Limb (tissue), 2 donors: Measurements from ENCODE around the gene SYNGR3.
"Not testable (repeated sequence)": the region's sequence is repeated elsewhere in the genome, so short reads cannot be mapped to it uniquely, and the experiment has no call there.

ENCODE experiments used
- DNase-seq, 2 donors: peaks; one replicate each; pipeline ENCODE4 v3.0.0-alpha.2; 2016; ENCODE audit errors: extremely low spot score in 2 of 2

SYNGR3 gene

DNA sequence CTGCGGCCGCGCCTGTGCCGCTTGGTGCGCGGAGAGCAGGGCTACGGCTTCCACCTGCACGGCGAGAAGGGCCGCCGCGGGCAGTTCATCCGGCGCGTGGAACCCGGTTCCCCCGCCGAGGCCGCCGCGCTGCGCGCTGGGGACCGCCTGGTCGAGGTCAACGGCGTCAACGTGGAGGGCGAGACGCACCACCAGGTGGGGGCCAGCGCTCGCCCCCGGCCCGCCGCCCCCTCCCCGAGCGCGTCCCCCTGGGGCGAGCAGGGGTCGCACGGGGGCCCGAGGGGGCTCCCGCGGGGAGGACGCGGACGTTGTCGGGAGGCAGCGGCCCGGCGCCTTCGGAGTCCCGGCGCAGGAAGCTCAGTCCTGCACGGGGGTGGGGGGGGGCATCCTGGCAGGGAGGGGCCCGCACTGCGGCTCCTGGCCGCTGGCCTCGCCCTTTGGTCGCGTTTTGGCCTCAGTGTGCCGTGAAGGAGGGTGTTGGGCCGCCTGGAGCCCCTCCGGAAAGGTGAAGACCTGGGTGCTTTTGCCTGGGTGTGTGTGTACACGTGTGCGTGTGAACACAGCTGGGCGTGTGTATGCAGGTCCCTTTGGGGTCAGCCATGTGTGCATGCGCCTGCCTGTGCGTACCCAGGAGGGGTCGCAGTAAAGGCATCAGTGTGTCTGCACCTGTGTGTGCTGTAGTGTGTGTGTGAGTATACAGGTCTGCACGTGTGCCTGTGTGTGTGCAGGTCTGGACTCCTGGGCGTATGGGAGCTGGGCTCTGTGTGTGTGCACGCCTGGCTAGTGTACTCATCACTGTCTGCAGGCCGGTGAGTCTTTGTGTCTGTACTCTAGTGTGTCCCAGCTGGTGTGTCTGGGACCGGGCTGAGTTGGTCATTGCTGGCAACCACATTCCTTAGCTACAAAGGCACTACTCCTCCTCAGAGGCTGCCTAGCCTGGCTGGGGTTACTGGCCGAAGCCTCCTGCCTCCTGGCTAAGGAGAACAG, 37.5 kb downstream of the SYNGR3 start:
- peak in 1 of 2 donors; percentile 48 for DNase-seq

DNA sequence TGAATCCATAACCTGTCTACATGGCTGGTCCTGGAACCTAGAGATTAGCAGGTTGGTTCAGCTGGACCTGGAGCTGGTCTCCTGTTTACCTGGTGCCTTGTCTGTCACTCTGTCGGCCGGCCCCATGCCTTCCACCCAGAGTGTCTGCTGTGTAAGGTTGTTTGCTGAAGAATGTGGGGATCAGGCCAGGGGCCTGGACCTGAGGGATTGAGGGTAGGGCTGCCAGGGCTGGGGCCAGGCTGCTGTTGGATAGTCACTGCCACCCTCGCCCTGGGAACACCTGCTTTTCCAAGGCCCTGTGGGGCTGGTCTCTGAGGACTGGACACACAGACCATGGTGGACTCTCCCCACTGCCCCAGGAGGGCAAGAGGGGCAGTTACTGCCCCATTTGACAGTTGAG, 38.4 kb downstream of the SYNGR3 start:
- DNase-seq: no peak

DNA sequence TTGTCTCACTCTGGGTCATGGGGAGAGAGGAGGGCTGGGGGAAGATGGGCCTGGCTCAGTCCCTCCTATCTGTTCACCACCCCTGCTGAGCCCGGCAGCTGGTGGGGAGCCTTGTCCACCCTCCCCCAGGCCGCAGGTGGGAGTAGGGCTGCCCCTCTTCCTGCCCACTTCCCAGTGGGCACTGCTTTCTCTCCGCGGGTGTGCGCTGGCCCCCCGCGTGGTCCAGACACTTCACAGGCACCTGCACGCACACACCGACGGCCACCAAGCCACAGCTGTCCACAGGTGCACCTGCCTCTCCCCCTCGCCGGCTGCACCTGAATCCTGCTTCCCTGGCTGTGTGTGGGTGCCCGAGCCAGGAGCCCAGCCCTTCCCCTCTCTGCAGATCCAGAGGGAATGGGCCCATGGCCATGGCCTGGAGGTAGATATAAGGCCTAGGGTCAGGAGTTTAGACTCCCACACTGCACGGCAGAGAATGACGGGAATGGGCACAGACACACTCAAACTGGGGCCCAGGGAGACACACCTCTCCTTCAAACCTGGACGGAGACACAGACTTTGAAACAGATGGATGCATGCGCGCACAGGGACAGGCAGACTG, 39.0 kb downstream of the SYNGR3 start:
- DNase-seq: no peak

DNA sequence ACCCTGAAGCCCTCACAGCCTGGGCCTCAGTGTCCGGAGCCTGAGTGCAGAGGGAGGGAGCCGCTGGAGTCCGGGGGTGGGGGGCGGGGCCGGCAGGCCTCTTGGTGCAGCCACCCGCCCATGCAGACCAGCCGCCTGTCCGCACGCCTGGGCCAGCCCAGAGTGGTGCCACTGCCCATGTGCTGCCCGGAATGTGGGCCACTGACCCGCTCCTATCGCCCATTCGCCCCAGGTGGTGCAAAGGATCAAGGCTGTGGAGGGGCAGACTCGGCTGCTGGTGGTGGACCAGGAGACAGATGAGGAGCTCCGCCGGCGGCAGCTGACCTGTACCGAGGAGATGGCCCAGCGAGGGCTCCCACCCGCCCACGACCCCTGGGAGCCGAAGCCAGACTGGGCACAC, 39.6 kb downstream of the SYNGR3 start:
- peak in 1 of 2 donors; percentile 26 for DNase-seq

DNA sequence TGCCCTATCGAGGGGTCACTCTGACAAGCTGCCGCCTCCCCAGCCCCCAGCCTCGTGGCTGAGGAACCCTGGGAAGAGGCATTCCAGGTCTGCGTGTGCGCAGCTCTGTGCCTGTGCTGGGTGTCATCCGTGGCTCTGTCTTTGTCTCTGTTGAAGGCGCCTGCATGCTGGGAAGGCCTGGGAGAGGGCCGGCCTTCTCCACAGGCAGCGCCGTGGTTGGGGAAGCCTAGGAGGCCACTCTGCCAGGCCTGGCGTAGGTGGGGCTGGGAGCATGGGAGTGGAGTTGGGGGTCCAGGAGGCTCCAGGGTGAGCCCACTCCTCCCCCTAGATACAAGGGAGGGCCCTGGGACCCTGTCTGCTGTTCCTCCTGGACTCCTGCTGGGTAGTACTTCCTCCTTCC, 40.3 kb downstream of the SYNGR3 start:
- DNase-seq: no peak

DNA sequence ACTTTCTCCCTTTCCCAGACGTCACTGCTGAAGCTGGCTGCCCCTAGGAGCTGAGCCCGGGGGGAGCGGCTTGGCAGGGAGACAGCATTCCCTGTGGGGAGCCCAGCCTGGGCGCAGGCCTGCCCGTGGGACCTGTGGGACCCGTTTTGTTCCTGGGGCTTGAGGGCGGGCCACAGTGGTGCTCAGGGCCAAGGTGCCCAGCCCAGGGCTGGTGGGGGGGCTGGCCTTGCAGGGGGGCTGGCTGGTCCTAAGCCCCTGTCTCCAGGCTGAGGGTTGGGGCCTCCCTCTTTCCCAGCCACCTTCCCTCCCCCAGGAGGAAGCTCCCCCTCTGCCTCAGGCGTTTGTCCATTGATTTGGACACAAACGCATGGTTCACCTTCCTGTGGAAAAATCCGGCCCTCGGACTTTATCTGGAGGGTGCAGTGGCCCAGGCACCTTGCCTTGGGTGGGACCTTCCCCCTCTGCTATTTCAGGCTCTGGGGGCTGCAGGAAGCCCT, 41.4 kb downstream of the SYNGR3 start:
- no peak for DNase-seq

DNA sequence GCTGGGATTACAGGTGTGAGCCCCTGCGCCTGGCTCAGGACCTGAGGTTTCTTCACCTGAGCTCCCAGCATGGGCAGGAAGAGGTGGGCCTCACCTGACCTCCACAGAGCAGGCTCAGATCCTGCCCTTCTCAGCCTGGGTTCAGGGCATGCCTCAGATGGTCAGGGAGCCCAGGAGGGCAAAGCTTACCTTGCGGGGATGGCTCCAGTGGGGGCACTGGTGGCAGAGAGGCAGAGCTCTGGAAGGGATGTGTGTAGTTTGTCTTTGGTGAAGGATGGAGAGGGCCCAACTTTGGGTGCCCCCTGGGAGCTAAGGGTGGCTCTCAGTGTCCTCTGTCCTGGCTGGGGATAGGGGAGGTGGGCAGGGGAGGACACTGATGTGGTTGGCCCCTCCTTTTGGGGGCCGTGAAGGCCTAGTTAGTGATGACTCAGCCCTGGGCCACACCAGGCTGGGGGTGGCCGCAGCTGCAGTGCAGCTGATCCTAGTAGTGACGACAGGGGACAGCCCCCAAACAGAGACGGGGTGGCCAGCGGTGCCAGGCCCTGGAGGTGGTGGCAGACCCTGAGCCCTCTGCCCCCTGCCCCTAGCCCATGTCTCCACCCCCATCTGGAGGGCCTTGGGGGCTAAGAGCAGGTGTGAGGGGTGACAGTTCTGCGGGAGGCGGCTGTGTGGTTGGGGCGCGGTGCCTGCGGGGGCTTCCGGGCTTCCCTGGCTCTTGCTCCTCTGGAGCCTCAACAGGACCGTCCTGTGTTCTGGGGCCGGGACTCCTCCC, 42.7 kb downstream of the SYNGR3 start:
- DNase-seq: no peak

DNA sequence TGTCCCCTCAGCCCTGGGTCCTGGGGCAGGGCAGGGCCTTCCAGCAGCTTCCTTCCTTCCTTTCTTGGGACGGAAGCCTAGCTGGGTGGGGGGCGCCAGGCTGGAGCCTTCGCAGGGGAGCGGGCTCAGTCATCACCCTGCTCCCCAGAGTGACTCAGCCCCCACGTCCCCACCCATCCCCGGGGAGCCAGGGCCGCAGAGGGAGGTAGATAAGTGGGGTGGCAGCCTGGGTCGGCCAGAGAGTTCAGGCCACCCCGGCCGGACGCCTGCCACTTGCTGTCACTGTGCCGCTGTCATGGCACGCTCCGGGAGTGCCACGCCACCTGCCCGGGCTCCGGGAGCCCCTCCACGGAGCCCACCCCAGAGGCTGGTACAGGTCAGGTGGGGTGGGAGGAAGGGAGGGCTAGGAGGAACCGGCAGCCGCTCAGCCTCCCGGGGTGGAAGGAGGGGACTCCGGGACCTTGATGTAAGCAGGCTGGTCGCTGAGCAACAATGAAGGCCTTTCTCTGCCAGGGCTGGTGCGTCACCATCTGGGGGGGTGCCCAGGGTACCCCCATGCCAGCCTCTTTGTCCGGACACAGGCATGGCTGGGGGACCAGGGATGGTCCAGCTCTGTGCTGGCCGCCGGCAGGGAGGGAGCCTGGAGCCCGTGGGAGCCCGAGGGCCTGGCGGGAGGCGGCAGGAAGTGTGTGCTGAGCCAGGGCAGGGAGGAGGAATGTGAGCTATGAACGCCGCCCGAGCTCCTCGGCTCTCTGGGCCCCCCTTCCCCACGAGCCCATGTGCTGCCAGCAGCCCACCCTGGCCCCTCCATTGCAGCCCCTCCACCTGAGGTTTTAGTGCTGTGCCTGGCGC, 43.5 kb downstream of the SYNGR3 start:
- DNase-seq: peak; percentile 70 to 74

DNA sequence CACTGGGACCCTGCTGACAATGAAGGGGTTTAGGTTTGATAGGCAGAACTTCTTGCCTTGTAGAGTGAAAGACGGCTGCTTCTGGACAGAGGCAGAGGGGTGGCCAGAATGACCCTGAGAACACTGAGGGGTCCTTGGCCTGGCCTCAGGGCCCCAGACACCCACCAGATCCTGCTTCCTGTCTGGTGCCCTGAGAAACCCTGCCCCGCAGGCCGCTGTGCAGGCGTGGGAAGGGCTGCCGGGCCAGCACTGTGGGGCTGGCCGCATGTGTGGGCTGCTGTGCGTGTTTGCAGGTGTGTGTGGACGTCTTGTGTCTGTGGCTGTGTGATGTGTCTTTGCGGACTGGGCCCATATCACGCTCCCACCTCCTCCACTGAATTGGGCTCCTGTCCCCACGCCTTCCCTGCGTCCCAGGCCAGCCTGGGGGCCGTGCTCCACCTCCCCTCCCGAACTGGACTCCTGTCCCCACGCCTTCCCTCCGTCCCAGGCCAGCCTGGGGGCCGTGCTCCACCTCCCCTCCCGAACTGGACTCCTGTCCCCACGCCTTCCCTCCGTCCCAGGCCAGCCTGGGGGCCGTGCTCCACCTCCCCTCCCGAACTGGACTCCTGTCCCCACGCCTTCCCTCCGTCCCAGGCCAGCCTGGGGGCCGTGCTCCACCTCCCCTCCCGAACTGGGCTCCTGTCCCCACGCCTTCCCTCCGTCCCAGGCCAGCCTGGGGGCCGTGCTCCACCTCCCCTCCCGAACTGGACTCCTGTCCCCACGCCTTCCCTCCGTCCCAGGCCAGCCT, 44.3 kb downstream of the SYNGR3 start:
- DNase-seq: not testable (repeated sequence)

DNA sequence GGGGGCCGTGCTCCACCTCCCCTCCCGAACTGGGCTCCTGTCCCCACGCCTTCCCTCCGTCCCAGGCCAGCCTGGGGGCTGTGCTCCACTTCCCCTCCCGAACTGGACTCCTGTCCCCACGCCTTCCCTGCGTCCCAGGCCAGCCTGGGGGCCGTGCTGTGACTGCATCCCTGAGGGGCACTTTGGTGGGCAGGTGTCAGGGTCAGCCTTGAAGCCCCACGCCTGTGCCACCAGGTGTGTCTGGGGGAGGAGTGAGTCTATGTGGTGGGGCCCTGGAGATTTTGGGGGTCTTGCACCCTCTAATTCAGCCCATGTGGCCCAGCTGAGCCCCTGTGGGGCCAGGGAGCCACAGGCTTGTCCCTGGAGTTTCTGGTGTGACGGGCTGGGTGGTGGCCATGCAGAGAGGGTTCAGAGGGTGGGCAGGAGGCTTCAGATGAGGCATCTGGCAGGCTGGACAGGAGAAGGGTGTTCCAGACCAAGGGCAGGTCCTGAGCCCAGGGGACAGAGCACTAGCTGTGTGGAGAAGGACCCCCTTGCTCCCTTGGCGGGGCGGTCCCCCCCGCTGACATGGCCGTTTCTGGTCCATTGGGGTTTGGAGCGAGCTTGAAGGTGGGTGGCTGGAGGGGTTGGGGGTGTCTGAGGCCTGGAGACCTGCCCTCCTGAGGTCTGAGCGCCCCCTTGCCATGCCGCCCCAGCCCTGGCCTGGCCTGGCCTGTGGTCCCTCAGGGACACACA, 45.1 kb downstream of the SYNGR3 start:
- DNase-seq: no peak

DNA sequence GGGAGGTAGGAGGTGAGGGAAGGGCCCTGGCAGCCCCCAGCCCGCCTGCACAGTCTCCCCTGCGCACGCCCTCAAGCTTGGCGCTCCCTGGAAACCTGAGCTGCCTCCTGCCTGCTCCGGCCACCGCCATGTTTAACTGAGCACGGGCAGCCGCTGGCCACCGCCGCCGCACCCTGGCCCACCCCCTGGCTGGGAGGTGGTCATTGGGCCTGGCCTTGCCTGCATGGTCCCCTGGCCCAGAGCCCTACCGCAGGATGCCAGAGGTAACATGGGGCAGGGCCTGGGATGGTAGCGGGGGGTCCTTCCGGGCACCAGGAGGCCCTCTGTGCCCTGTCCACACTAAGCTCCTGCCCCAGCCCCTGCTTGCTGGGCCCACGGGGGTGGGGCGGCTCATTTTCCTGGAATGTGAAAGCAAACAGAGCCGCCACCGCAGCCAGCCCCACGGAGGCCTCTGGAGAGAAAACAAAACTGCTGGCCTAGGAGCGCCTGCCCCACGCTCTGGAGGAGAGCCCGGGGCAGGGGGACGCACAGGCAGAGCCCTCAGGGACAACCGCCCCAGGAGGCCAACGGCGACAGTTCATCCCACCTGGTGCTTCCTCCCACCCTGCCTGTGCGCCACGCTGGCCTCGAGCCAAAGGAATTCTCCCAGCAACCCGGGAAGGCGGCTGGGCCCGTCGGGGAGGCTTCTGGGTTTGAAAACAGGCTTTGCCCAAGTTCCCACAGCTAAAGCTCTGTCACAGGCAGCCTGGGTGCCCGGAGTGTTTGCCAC, 45.8 kb downstream of the SYNGR3 start:
- peak in 1 of 2 donors; percentile 79 for DNase-seq

DNA sequence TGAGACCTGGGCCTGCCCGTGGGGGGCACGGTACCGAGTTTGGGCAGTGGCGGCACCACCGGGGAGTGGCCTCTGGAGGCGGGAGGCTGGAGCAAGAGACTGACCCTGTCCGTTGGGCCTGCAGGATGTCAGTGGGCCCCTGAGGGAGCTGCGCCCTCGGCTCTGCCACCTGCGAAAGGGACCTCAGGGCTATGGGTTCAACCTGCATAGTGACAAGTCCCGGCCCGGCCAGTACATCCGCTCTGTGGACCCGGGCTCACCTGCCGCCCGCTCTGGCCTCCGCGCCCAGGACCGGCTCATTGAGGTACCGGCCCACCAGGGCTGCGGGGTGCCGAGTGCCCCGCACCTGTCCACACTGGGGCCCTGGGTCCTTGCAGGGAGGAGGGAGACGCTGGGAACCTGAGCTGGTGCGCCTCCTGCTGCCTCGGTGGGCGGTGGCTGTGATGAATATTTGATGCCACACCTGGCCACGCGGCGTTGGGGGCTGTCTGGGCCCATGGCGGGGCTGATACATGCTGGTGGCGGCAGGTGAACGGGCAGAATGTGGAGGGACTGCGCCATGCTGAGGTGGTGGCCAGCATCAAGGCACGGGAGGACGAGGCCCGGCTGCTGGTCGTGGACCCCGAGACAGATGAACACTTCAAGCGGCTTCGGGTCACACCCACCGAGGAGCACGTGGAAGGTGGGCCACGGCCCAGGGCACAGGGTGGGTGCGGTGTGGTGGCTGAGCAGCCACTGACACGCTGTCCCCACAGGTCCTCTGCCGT, 46.6 kb downstream of the SYNGR3 start:
- no peak for DNase-seq

DNA sequence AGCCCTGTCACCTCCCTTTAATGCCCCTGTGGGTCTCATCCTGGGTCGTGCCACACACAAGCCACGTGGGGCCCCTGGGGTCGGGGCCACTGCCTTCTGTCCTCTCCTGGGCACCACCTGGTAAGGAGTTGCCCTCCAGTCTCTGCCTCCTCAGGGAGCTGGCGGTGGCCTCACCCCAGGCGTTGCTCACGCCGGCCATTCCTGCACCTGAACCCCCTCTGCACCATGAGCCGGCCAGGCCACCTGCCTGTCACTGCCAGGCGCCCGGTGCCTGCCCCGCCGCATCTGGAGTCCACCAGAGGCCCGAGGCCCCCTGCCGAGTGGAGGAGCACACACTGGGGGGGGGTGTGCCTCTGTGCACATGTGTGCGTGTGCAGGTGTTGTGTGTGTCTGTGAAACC, 47.3 kb downstream of the SYNGR3 start:
- no peak for DNase-seq

DNA sequence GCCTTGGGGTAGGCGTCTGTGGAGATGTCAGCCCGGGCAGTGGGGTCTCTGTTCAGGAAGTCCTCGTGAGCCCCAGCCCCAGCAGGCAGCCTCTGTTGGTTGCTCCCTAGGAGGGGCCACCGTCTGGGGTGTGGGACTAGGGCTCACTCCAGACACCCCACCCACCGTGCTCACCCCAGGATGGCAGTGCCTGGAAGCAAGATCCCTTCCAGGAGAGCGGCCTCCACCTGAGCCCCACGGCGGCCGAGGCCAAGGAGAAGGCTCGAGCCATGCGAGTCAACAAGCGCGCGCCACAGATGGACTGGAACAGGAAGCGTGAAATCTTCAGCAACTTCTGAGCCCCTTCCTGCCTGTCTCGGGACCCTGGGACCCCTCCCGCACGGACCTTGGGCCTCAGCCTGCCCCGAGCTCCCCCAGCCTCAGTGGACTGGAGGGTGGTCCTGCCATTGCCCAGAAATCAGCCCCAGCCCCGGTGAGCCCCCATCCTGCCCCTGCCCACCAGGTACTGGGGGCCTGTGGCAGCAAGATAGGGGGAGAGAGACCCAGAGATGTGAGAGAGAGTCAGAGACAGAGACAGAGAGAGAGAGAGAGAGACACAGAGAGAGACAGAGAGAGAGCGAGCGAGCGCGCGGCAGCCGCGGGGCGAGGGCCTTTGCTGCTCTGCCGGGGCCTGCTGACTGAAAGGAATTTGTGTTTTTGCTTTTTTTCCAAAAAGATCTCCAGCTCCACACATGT, 48.0 kb downstream of the SYNGR3 start:
- peak in 1 of 2 donors; percentile 90 for DNase-seq

DNA sequence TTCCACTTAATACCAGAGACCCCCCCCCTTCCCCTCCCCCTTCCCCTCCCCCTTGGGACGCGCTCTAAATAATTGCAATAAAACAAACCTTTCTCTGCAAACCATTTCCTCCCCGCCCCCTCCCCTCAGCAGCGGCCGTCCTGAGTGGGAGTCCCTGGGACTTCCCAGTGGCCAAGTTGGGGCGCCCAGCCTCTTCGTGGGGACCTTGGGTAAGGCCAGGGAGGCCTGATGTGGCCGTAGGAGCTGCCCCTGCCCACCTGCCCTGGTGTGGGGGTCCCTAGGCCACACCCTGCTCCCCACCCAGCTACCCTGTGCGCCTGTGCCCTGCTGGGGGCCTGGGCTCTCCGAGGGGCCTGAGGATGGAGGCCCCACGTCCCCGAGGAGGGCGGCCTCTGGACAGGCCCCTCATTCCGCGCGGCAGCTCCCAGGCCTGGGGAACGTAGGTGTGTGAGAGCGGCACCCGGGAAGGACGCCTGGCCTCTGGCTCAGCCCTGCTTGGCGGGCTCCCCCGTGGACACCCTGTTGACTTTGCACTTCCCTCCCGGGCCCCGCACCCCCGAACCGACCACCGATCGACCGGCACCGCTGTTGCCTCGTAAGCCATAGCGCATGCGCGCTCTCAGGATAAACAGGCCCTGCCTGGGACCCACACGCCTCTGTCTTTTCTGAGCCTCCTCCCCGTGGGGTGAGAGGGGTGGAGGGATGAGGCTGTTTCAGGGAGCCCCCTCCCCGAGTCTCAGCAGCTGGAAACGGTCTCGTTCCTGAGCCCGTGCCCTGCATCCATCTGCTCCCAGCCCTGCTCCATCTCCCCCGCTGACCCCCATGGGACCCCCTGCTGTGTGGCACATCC, 48.8 kb downstream of the SYNGR3 start:
- DNase-seq: peak in 1 of 2 donors; percentile 84
